Aorta (tissue), 5 donors: ENCODE measurements around the gene HIVEP3. TPM values are rescaled to one million over a fixed set of nuclear protein-coding genes. Genes with fewer than 3 reads are reported as not detected.

Source experiments
- ATAC-seq: fragments of 200-7000 bp; cut with Tn5 transposase; one replicate; pipeline ENCODE4 v1.9.1; 2022; ENCODE audit warnings: moderate library complexity; ENCODE audit not compliant: low FRiP score
- DNase-seq, 2 donors: peaks; one replicate each; pipeline ENCODE4 v3.0.0-alpha.2; 2020
- H3K27ac ChIP-seq, 2 donors: one replicate each; pipeline ENCODE4 v1.5.1; 2013; ENCODE audit warnings: low read length in 2 of 2, mild to moderate bottlenecking in 2 of 2, moderate library complexity in 2 of 2, control low read depth in 1 of 2, inconsistent platforms in 1 of 2, low read depth in 1 of 2
- H3K27me3 ChIP-seq, 2 donors: one replicate each; pipeline ENCODE4 v1.6.1; 2013; ENCODE audit warnings: control low read depth in 1 of 2, low read length in 1 of 2, mild to moderate bottlenecking in 1 of 2, moderate library complexity in 1 of 2; ENCODE audit not compliant: insufficient read depth in 2 of 2, control insufficient read depth in 1 of 2
- H3K36me3 ChIP-seq, 2 donors: one replicate each; pipeline ENCODE4 v1.6.1; 2013; ENCODE audit warnings: control low read depth in 1 of 2, low read length in 1 of 2, mild to moderate bottlenecking in 1 of 2; ENCODE audit not compliant: insufficient read depth in 2 of 2, control insufficient read depth in 1 of 2
- H3K4me1 ChIP-seq, 2 donors: one replicate each; pipeline ENCODE4 v1.6.1; 2013; ENCODE audit warnings: low read length in 2 of 2, control low read depth in 1 of 2, mild to moderate bottlenecking in 1 of 2, moderate library complexity in 1 of 2; ENCODE audit not compliant: insufficient read depth in 2 of 2, control insufficient read depth in 1 of 2
- H3K4me3 ChIP-seq, 2 donors: one replicate each; pipeline ENCODE4 v1.5.1; 2013; ENCODE audit warnings: low read length in 2 of 2, control low read depth in 1 of 2, mild to moderate bottlenecking in 1 of 2
- H3K9me3 ChIP-seq: one replicate; pipeline ENCODE4 v1.6.1; 2013; ENCODE audit warnings: mild to moderate bottlenecking, low read length; ENCODE audit not compliant: control insufficient read depth
- WGBS, 2 donors: extraction: QIAGEN DNeasy Blood & Tissue Kit; methylation state at CpG; one replicate each; pipeline ENCODE4 v1.1.7; 2013; 5-methylcytosine and 5-hydroxymethylcytosine counted together
- intact Hi-C, 2 donors: fragments of 100-400 bp; cut with DNase I; formaldehyde crosslinking; loops; one replicate each; pipeline versions ENCODE4 v1.14.2 to v1.15.0; 2022
- polyA plus RNA-seq, 2 donors: library from polyadenylated mRNA; stranded (reverse); fragments of 200-250 nt; gene quantifications; one replicate each; pipeline ENCODE4 v1.2.3, GENCODE V29; 2013
- total RNA-seq, 2 donors: library from RNA; stranded (reverse); fragmentation: NEBNext Ultra II Directional; extraction: Animal tissue kit (Norgen Biotek cat#: 25700); gene quantifications; one replicate each; pipeline ENCODE4 v1.2.1, GENCODE V29; 2021
- donor health status: healthy with polysubstance abuse.
- donor health status: Bipolar disorder and iron deficiency.
- donor health status: DM: no; HTN: no; CAD: no.
- donor health status: DM: no; HTN: no; CAD: no.
- donor health status: DM: yes; HTN: yes; CAD: no.

The HIVEP3 gene
- total and polyA plus RNA-seq, 4 donors: 1.6 to 6.3 (median 4.0) TPM

GRCh38 chr1:41668054-41668660 is 250.6 kb downstream of the HIVEP3 start:
- intact Hi-C loops: loop anchor here in 1 of 2 donors (10.0 kb wide), 1 partner anchor 153 kb away; no protein-coding TSS in a partner anchor
- ATAC-seq (no peak), DNase-seq (no peak)
- Histone ChIP-seq H3K36me3 (no peaks in the 10 kb centered on the region), H3K9me3 (no peaks in the 10 kb centered on the region), H3K4me3 (no peak overlapping the region), H3K4me1 (peaks cover 0 to 3% of the 10 kb centered on the region in 2 donors), H3K27me3 (no peaks in the 10 kb centered on the region), H3K27ac (no peak overlapping the region)
- 95 to 97% methylated on average over 7 of the region's 7 CpGs for WGBS, 2 donors

GRCh38 chr1:41666981-41667631 is 251.6 kb downstream of the HIVEP3 start:
- H3K9me3 ChIP-seq: no peaks in the 10 kb centered on the region
- intact Hi-C loops: loop anchor here in 1 of 2 donors (10.0 kb wide), 1 partner anchor 152 kb away; no protein-coding TSS in a partner anchor
- H3K27ac ChIP-seq: no peak overlapping the region
- no peaks in the 10 kb centered on the region for H3K27me3 ChIP-seq
- no peak overlapping the region for H3K4me3 ChIP-seq
- H3K36me3 ChIP-seq: no peaks in the 10 kb centered on the region
- H3K4me1 ChIP-seq: peaks cover 0 to 3% of the 10 kb centered on the region in 2 donors
- ATAC-seq (no peak), DNase-seq (no peak)
- 60 to 69% methylated on average over 3 of the region's 3 CpGs for WGBS, 2 donors

- no peaks in the 10 kb centered on the region for H3K9me3 ChIP-seq
- DNase-seq (no peak), ATAC-seq (no peak)
- intact Hi-C loops: loop anchor here in 1 of 2 donors (2.0 to 10.0 kb wide), 2 partner anchors 151 to 369 kb away; no protein-coding TSS in a partner anchor
- 94 to 96% methylated on average over 6 of the region's 6 CpGs for WGBS, 2 donors
- H3K27ac ChIP-seq: no peak overlapping the region
- no peak overlapping the region for H3K4me3 ChIP-seq
- no peaks in the 10 kb centered on the region for H3K36me3 ChIP-seq
- H3K27me3 ChIP-seq: no peaks in the 10 kb centered on the region
- H3K4me1 ChIP-seq: peaks cover 0 to 3% of the 10 kb centered on the region in 2 donors
Observed at GRCh38 chr1:41665962-41666917, 252.5 kb downstream of the HIVEP3 start.

- Histone ChIP-seq H3K27ac (peak overlapping the region in 1 of 2 donors; percentile 13), H3K9me3 (no peaks in the 10 kb centered on the region), H3K27me3 (no peaks in the 10 kb centered on the region), H3K4me1 (peaks cover 0 to 3% of the 10 kb centered on the region in 2 donors), H3K36me3 (no peaks in the 10 kb centered on the region), H3K4me3 (no peak overlapping the region)
- DNase-seq (no peak), ATAC-seq (no peak)
- WGBS, 2 donors: 80 to 84% methylated on average over 4 of the region's 4 CpGs
- intact Hi-C loops: loop anchor here in 1 of 2 donors (2.0 to 10.0 kb wide), 2 partner anchors 150 to 370 kb away; no protein-coding TSS in a partner anchor
Observed at GRCh38 chr1:41664861-41665640, 253.7 kb downstream of the HIVEP3 start.

- Histone ChIP-seq H3K36me3 (no peaks in the 10 kb centered on the region), H3K27me3 (no peaks in the 10 kb centered on the region)
- WGBS, 2 donors: 84 to 91% methylated on average over 5 of the region's 5 CpGs
Observed at GRCh38 chr1:41663671-41664400, 254.9 kb downstream of the HIVEP3 start.

GRCh38 chr1:41662765-41663437 is 255.8 kb downstream of the HIVEP3 start:
- H3K4me1 ChIP-seq: peaks cover 0 to 3% of the 10 kb centered on the region in 2 donors
- peak overlapping the region; percentile 57 to 78 for H3K27ac ChIP-seq
- no peaks in the 10 kb centered on the region for H3K9me3 ChIP-seq
- no peaks in the 10 kb centered on the region for H3K36me3 ChIP-seq
- ATAC-seq (peak; percentile 71), DNase-seq (peak; percentile 87 to 91)
- H3K27me3 ChIP-seq: no peaks in the 10 kb centered on the region
- 8 to 17% methylated on average over 11 to 27 of the region's 27 CpGs for WGBS, 2 donors
- intact Hi-C loops: loop anchor here in 1 of 2 donors (10.0 kb wide), 1 partner anchor 148 kb away; no protein-coding TSS in a partner anchor
- H3K4me3 ChIP-seq: peak overlapping the region; percentile 62 to 77

More at GRCh38 chr1:41663671-41664400, 254.9 kb downstream of the HIVEP3 start:
- ATAC-seq (no peak), DNase-seq (no peak)
- Histone ChIP-seq H3K9me3 (no peaks in the 10 kb centered on the region), H3K27ac (no peak overlapping the region), H3K4me3 (no peak overlapping the region), H3K4me1 (peaks cover 0 to 3% of the 10 kb centered on the region in 2 donors)
- intact Hi-C loops: loop anchor here in 1 of 2 donors (2.0 to 10.0 kb wide), 2 partner anchors 149 to 371 kb away; no protein-coding TSS in a partner anchor
